HEK293 (cell line): ENCODE data around the gene PILRA.
"Not testable (repeated sequence)": the region's sequence is repeated elsewhere in the genome, so short reads cannot be mapped to it uniquely, and the experiment has no call there.

Source experiments
- CTCF ChIA-PET: fragments of 350-600 bp; formaldehyde crosslinking; extraction: SDS; loops from one replicate; lab custom pipeline; 2021; ENCODE audit warnings: antibody characterized with exemption; lab: Yijun Ruan, JAX
- POLR2A ChIA-PET: fragments of 300-600 bp; formaldehyde crosslinking; extraction: SDS; loops from one replicate; lab custom pipeline; 2020; ENCODE audit warnings: antibody characterized with exemption, inconsistent platforms; lab: Yijun Ruan, JAX
- H3K27ac ChIP-seq: fragments of 200-500 bp; sonication (Bioruptor generic); 2 replicates; pipeline ENCODE4 v1.5.1; 2014; ENCODE audit warnings: low read depth, low read length, control low read depth, inconsistent platforms; ENCODE audit errors: extremely low read depth
- H3K36me3 ChIP-seq, 2 experiments: fragments of 200-500 bp in 1 of 2; sonication (Bioruptor generic) in 1 of 2; 1 replicate in 1 of 2; 2 replicates in 1 of 2; pipeline ENCODE4 v1.5.1; 2014 to 2017; ENCODE audit warnings: inconsistent platforms in 2 of 2, low read length in 2 of 2; ENCODE audit not compliant: control insufficient read depth in 2 of 2, insufficient read depth in 1 of 2
- H3K4me1 ChIP-seq: fragments of 200-500 bp; sonication (Bioruptor generic); 2 replicates; pipeline ENCODE4 v1.5.1; 2014; ENCODE audit warnings: mild to moderate bottlenecking, low read length, inconsistent platforms; ENCODE audit not compliant: control insufficient read depth, insufficient read depth
- H3K4me3 ChIP-seq: 2 replicates; pipeline ENCODE4 v1.5.1; 2011; ENCODE audit warnings: low read depth, mild to moderate bottlenecking, control low read depth, low read length, moderate library complexity
- H3K9me3 ChIP-seq: fragments of 200-500 bp; sonication (Bioruptor generic); 2 replicates; pipeline ENCODE4 v1.5.1; 2014; ENCODE audit warnings: low read depth, low read length, inconsistent platforms; ENCODE audit not compliant: control insufficient read depth, insufficient read depth
- BCL11B ChIP-seq: fragments of 450-650 bp; formaldehyde crosslinking; IDR thresholded peaks from 2 replicates; pipeline ENCODE4 v1.5.1; 2016; ENCODE audit warnings: low read depth, missing biosample characterization, missing genetic modification characterization
- FEZF1 ChIP-seq: fragments of 450-650 bp; formaldehyde crosslinking; IDR thresholded peaks from 2 replicates; pipeline ENCODE4 v1.5.1; 2016; ENCODE audit warnings: missing biosample characterization, missing genetic modification characterization
- GLIS2 ChIP-seq: fragments of 450-650 bp; formaldehyde crosslinking; IDR thresholded peaks from 2 replicates; pipeline ENCODE4 v1.5.1; 2016; ENCODE audit warnings: missing biosample characterization, missing genetic modification characterization
- SP3 ChIP-seq: fragments of 450-650 bp; formaldehyde crosslinking; IDR thresholded peaks from 2 replicates; pipeline ENCODE4 v1.5.1; 2016; ENCODE audit warnings: missing biosample characterization, missing genetic modification characterization
- ZFHX2 ChIP-seq: fragments of 450-650 bp; formaldehyde crosslinking; conservative IDR thresholded peaks from 2 replicates; pipeline ENCODE4 v1.5.1; 2016; ENCODE audit warnings: missing biosample characterization, missing genetic modification characterization
- ZFP69B ChIP-seq: fragments of 450-650 bp; formaldehyde crosslinking; IDR thresholded peaks from 2 replicates; pipeline ENCODE4 v1.5.1; 2016; ENCODE audit warnings: missing biosample characterization, missing genetic modification characterization
- ZNF184 ChIP-seq: fragments of 450-650 bp; IDR thresholded peaks from 2 replicates; pipeline ENCODE4 v1.5.1; 2018; ENCODE audit warnings: missing biosample characterization, mild to moderate bottlenecking, missing genetic modification characterization
- ZNF24 ChIP-seq: fragments of 450-650 bp; formaldehyde crosslinking; IDR thresholded peaks from 2 replicates; pipeline ENCODE4 v1.5.1; 2016; ENCODE audit warnings: missing biosample characterization, missing genetic modification characterization
- ZNF366 ChIP-seq: fragments of 450-650 bp; formaldehyde crosslinking; conservative IDR thresholded peaks from 2 replicates; pipeline ENCODE4 v1.5.1; 2016; ENCODE audit warnings: missing biosample characterization, missing genetic modification characterization
- ZNF423 ChIP-seq: fragments of 450-650 bp; formaldehyde crosslinking; IDR thresholded peaks from 2 replicates; pipeline ENCODE4 v1.5.1; 2016; ENCODE audit warnings: missing biosample characterization, missing genetic modification characterization
- ZNF501 ChIP-seq: fragments of 450-650 bp; formaldehyde crosslinking; IDR thresholded peaks from 2 replicates; pipeline ENCODE4 v1.5.1; 2016; ENCODE audit warnings: missing biosample characterization, missing genetic modification characterization
- ZNF629 ChIP-seq: fragments of 450-650 bp; formaldehyde crosslinking; IDR thresholded peaks from 2 replicates; pipeline ENCODE4 v1.5.1; 2017; ENCODE audit warnings: missing biosample characterization, missing genetic modification characterization
- ZNF76 ChIP-seq: fragments of 450-650 bp; formaldehyde crosslinking; IDR thresholded peaks from 2 replicates; pipeline ENCODE4; 2016; ENCODE audit warnings: low read depth, missing biosample characterization, missing genetic modification characterization, borderline replicate concordance
- TF ChIP-seq, protein P1 (sequence below): fragments of 450-650 bp; formaldehyde crosslinking; IDR thresholded peaks from 2 replicates; pipeline ENCODE4 v1.5.1; 2017; ENCODE audit warnings: missing biosample characterization, missing genetic modification characterization
- TF ChIP-seq, protein P2 (sequence below): fragments of 450-650 bp; formaldehyde crosslinking; IDR thresholded peaks from 2 replicates; pipeline ENCODE4 v1.5.1; 2016; ENCODE audit warnings: missing biosample characterization, missing genetic modification characterization

Gene PILRA

DNA sequence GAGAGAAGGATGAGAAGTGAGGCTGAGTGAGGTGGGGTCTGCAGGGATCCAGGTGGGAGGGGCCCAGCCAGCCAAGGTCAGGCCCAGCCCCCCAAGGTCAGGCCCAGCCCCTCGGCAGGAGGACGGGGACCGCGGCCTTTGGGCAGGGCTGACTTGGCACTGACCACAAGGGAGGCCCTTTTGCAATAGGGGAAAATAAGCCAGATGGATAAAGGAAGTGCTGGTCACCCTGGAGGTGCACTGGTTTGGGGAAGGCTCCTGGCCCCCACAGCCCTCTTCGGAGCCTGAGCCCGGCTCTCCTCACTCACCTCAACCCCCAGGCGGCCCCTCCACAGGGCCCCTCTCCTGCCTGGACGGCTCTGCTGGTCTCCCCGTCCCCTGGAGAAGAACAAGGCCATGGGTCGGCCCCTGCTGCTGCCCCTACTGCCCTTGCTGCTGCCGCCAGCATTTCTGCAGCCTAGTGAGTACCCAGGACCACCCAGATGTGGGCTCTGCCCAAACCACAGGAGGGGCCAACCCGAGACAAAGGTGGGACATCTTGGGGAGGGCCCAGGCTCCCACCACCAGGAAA is at the start of gene PILRA:
Gene PILRA (plus strand): TSS at position 227 of the 571 bp plus-strand sequence. CDS start 170 bp downstream, at position 397.
- Histone ChIP-seq H3K9me3 (no peaks in the 10 kb centered on the region), H3K27ac (0 out of 2 replicates have a peak within 1 kb of the TSS, but pooled peaks have one; percentile 22), H3K4me3 (no peak within 1 kb of the TSS), H3K36me3 (peaks cover 0 to 3% of the 10 kb centered on the region in 2 experiments; a peak in 1 of 3 replicates), H3K4me1 (no peaks in the 10 kb centered on the region)
- TF ChIP-seq ZNF423 (tag by site-specific recombination) = no peak
- TF ChIP-seq, protein P1, sequence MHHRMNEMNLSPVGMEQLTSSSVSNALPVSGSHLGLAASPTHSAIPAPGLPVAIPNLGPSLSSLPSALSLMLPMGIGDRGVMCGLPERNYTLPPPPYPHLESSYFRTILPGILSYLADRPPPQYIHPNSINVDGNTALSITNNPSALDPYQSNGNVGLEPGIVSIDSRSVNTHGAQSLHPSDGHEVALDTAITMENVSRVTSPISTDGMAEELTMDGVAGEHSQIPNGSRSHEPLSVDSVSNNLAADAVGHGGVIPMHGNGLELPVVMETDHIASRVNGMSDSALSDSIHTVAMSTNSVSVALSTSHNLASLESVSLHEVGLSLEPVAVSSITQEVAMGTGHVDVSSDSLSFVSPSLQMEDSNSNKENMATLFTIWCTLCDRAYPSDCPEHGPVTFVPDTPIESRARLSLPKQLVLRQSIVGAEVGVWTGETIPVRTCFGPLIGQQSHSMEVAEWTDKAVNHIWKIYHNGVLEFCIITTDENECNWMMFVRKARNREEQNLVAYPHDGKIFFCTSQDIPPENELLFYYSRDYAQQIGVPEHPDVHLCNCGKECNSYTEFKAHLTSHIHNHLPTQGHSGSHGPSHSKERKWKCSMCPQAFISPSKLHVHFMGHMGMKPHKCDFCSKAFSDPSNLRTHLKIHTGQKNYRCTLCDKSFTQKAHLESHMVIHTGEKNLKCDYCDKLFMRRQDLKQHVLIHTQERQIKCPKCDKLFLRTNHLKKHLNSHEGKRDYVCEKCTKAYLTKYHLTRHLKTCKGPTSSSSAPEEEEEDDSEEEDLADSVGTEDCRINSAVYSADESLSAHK (tag by site-specific recombination) = no peak
- TF ChIP-seq ZNF184 (tag by site-specific recombination) = no peak
- POLR2A ChIA-PET = no interaction called here
- CTCF ChIA-PET = no interaction called here

DNA sequence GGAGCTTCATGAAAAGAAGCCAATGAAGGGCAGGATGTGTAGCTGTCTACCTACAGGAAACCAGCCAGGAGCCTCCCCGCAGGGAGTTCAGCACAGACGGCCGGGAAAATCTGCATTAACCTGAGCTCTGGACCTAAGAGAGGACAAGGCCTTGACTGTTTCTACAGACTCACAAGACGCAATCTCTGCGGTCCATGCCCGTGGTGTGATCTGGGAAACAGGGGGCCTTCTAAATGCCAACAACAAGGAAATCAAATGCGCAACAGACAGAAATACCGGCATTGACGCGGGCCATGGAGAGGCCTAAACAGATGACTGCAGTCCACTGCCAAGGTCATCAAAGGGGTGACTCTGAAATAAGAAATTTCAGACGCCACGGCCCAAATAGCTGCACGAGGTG is 49.1 kb upstream of the PILRA start:
- CTCF ChIA-PET, POLR2A ChIA-PET, H3K27ac ChIP-seq, H3K4me3 ChIP-seq, H3K36me3 ChIP-seq, H3K4me1 ChIP-seq, H3K9me3 ChIP-seq: not testable (repeated sequence)

GRCh38 chr7:100325671-100326070 is 47.6 kb upstream of the PILRA start:
- H3K36me3 ChIP-seq, CTCF ChIA-PET, H3K27ac ChIP-seq, H3K4me3 ChIP-seq, H3K9me3 ChIP-seq, H3K4me1 ChIP-seq: not testable (repeated sequence)
- POLR2A ChIA-PET = interaction anchor here (0.6 kb wide), 1 partner anchor 157 kb away, joined by 3 read pairs; the partner anchor contains the start of gene GAL3ST4

DNA sequence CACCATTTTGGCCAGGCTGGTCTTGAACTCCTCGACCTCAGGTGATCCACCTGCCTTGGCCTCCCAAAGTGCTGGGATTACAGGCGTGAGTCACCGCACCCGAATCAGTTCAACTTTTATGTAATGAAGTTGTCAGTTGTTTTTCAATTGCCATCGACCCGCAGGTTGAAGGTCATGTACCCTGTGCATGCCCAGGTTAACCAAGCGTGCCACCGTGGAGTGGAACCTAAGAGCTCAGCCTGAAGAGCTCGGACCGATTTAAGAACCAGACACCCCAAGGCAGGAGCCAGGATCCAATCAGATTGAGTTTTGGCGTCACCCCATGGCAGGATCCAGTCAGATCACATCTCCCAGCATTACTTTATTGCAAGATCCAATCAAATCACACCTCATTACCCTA is 46.4 kb upstream of the PILRA start:
- CTCF ChIA-PET, H3K9me3 ChIP-seq, H3K4me1 ChIP-seq, H3K36me3 ChIP-seq, H3K27ac ChIP-seq, POLR2A ChIA-PET, H3K4me3 ChIP-seq: not testable (repeated sequence)

- H3K36me3 ChIP-seq, H3K4me1 ChIP-seq, CTCF ChIA-PET, H3K9me3 ChIP-seq: not testable (repeated sequence)
- peak overlapping the region; percentile 89 for H3K4me3 ChIP-seq
- POLR2A ChIA-PET = interaction anchor here (0.7 to 1.2 kb wide), 4 partner anchors 11 to 187 kb away, joined by 3 read pairs; partner anchors contain the start of genes LAMTOR4 and ZCWPW1
- peak overlapping the region; percentile 66 for H3K27ac ChIP-seq
- TF ChIP-seq SP3 (tag by site-specific recombination) = peak; percentile 82
- TF ChIP-seq ZNF76 (tag by site-specific recombination) = peak; percentile 68; the same call in 1 of the 2 replicates
- TF ChIP-seq ZFHX2 (tag by site-specific recombination) = peak; percentile 54
- TF ChIP-seq ZNF366 = 0 out of 2 replicates have a peak, but pooled peaks have one; percentile 32
- TF ChIP-seq GLIS2 (tag by site-specific recombination) = peak; percentile 92
- peak; percentile 97 for TF ChIP-seq ZNF501 (tag by site-specific recombination)
- TF ChIP-seq ZFP69B = peak; percentile 68
- TF ChIP-seq FEZF1 (tag by site-specific recombination) = peak; percentile 82
- TF ChIP-seq BCL11B = peak; percentile 97
- TF ChIP-seq ZNF24 (tag by site-specific recombination) = peak; percentile 82
- TF ChIP-seq ZNF629 = peak; percentile 96
- TF ChIP-seq, protein P2, sequence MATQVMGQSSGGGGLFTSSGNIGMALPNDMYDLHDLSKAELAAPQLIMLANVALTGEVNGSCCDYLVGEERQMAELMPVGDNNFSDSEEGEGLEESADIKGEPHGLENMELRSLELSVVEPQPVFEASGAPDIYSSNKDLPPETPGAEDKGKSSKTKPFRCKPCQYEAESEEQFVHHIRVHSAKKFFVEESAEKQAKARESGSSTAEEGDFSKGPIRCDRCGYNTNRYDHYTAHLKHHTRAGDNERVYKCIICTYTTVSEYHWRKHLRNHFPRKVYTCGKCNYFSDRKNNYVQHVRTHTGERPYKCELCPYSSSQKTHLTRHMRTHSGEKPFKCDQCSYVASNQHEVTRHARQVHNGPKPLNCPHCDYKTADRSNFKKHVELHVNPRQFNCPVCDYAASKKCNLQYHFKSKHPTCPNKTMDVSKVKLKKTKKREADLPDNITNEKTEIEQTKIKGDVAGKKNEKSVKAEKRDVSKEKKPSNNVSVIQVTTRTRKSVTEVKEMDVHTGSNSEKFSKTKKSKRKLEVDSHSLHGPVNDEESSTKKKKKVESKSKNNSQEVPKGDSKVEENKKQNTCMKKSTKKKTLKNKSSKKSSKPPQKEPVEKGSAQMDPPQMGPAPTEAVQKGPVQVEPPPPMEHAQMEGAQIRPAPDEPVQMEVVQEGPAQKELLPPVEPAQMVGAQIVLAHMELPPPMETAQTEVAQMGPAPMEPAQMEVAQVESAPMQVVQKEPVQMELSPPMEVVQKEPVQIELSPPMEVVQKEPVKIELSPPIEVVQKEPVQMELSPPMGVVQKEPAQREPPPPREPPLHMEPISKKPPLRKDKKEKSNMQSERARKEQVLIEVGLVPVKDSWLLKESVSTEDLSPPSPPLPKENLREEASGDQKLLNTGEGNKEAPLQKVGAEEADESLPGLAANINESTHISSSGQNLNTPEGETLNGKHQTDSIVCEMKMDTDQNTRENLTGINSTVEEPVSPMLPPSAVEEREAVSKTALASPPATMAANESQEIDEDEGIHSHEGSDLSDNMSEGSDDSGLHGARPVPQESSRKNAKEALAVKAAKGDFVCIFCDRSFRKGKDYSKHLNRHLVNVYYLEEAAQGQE (tag by site-specific recombination) = peak; percentile 54
These were observed 37.5 kb upstream of the PILRA start for GRCh38 chr7:100335566-100336466.
